ENCODE data around the gene MINAR2.

The MINAR2 gene

GRCh38 chr5:129768735-129769134 is 20.8 kb downstream of the MINAR2 start:
- in situ Hi-C loops (cut with HindIII; ENCODE audit: low pct_ligation_motif_present, low pct_unique_long_range_greater_than_20kb, low sequenced_read_pairs): no loop called here

DNA sequence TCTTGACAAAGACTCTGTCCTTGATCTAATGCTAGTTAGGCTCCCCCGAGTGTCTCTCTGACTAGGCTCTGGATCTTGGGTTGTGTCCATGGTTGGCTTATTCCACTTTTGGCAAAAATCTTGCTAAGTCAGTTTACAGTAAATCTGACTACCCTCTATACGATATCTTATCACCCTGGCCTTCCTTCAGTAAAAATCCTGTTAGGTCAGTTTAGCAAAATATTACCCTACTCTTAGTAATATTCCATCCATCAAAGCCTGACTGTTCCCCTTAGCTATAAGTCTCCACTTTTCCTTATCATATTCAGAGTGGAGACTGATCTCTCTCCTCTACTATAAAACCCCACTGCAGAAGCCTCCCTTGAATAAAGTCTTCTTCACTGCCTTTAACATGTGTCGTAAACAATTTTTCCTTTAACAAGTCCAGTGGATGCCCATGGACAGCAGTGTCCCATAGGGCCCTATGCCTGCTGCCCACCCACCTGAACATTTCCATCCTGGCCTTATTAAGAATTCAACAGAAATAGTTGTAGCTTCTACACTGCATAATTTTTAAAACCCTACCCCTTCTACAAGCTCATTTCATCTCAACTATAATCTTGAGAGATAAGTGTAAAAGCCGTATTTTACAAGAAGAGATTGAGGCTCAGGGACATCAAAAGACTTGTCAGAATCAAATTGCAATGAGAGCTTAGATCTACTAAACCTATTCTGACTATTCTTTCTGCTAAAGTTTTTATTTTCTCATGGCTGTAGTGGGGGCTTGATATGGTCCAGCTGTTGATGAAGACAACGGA is 22.3 kb downstream of the MINAR2 start:
- in situ Hi-C loops (cut with HindIII; ENCODE audit: low pct_ligation_motif_present, low pct_unique_long_range_greater_than_20kb, low sequenced_read_pairs): no loop called here
- no peak for DNase-seq

More at GRCh38 chr5:129768735-129769134, 20.8 kb downstream of the MINAR2 start:
- DNase-seq: no peak

DNA sequence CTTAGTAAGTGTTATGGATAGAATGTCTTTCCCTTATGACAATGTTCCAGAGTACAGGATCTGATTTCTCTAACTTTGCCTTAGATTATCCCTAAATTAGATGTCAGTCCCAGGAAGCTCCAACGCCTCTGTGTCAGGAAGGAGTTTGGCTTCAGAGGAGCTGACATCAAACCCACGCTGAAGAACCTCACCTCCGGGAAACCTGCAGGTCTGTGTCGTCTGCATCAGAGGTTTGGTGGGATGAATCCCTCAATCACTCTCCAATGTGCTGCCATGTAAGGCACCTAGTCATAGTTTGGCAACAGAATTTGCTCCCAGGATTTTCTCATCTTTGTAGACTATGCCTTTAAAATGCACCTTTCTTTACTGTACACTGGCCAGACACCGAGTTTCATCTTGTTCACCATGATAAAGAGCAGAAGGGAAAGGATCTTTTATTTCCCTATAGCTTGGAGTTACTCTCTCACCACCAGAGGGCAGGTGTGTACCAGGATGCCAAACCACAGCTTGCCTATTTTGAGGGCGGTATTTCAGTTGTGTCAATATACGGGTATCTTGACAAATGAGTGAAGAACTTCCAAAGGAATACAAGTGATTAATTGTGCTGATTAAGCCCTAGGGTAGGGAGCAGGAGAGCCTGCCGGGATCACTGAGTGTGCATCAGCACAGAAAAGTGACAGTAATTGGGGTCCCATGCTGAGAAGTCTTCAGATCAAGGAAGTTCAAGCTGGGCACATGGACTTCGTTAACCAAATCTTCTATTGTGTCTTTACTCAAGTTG is 23.4 kb downstream of the MINAR2 start:
- DNase-seq: peak; percentile 60

DNA sequence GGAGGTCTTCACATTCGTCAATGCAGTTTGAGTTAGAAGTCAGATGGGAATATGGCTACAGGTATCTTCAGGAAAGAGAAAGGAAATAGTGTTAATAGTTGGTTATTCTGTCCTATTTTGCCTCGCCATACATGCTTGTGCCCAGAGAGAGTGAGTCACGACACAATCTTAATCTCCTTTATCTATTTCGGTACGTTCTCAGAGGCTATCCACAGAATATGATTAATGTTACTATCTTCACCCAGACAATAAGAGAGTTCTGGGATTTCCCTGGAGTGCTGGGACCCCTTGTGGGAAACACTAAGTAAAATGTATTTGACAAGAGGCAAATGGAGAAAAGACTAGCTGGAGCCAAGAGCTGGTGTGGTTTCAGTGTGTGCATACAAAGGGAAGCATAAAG is 25.5 kb downstream of the MINAR2 start:
- DNase-seq: no peak
- in situ Hi-C loops (cut with HindIII; ENCODE audit: low pct_ligation_motif_present, low pct_unique_long_range_greater_than_20kb, low sequenced_read_pairs): no loop called here

More for the DNA sequence above, 23.4 kb downstream of the MINAR2 start:
- in situ Hi-C loops (cut with HindIII; ENCODE audit: low pct_ligation_motif_present, low pct_unique_long_range_greater_than_20kb, low sequenced_read_pairs): no loop called here

- in situ Hi-C loops (cut with HindIII; ENCODE audit: low pct_ligation_motif_present, low pct_unique_long_range_greater_than_20kb, low sequenced_read_pairs): no loop called here
- DNase-seq: no peak
Observed at GRCh38 chr5:129781594-129781993, 33.7 kb downstream of the MINAR2 start.

- in situ Hi-C loops (cut with HindIII; ENCODE audit: low pct_ligation_motif_present, low pct_unique_long_range_greater_than_20kb, low sequenced_read_pairs): no loop called here
- no peak for DNase-seq
Observed at GRCh38 chr5:129803403-129803802, 55.5 kb downstream of the MINAR2 start.

GRCh38 chr5:129804705-129805104 is 56.8 kb downstream of the MINAR2 start:
- in situ Hi-C loops (cut with HindIII; ENCODE audit: low pct_ligation_motif_present, low pct_unique_long_range_greater_than_20kb, low sequenced_read_pairs): no loop called here
- DNase-seq: no peak

DNA sequence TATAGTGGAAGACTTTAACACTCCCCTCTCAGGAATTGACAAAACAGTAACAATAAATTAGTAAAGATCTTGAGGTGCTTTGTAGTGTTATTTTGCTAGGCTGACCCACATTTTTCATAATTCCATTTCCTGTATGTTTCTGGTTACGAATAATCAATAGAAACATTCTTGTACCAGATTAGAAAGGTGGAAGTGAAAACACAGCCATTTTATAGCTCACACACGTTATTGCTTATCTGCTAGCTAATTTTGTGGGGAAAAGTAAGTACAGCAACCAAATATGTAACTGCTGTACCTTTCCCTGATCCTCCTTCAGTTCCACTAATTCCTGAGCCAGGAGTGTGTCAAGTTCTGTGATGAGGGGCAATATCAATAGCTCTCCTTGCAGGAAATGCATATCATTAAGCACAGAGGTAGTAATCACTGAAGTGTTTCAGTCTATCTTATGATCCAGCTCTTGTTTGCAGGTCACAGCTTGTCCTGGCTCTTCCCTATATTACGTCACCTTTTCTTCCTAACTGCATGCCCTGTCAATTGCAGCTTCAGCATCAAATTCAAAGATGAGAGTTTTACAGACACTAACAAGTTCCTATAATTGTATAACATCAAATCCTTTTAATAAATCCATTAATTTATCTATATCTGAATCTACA is 59.4 kb downstream of the MINAR2 start:
- no peak for DNase-seq
- in situ Hi-C loops (cut with HindIII; ENCODE audit: low pct_ligation_motif_present, low pct_unique_long_range_greater_than_20kb, low sequenced_read_pairs): no loop called here

All from ACHN (cell line).